Measurements from ENCODE around the gene FLNB. TPM values are rescaled to one million over a fixed set of nuclear protein-coding genes. Genes with fewer than 3 reads are reported as not detected.

FLNB gene
- polyA plus RNA-seq, 3 donors, result 0.47 to 4.0 (median 2.1) TPM

- Histone ChIP-seq H3K4me1 (ENCODE audit: control insufficient read depth in 1 of 2, insufficient read depth in 2 of 2, low read length in 2 of 2) (peaks cover 26 to 30% of the 10 kb centered on the region in 2 donors), H3K4me2 (replicated peaks; ENCODE audit: extremely low read depth, low read length, poor library complexity, severe bottlenecking) (peak overlapping the region; percentile 53), H3K4me3 (replicated peaks in 1 of 3; ENCODE audit: low read depth in 2 of 3, low read length in 3 of 3) (peak overlapping the region in 1 of 3 experiments; percentile 34), H3K9me3 (replicated peaks in 1 of 2; ENCODE audit: control insufficient read depth in 1 of 2, insufficient read depth in 1 of 2, low read length in 2 of 2) (no peaks in the 10 kb centered on the region), H3K27me3 (ENCODE audit: control insufficient read depth in 2 of 2, insufficient read depth in 2 of 2, low read length in 2 of 2) (peaks cover 0 to 8% of the 10 kb centered on the region in 2 donors), H3K27ac (ENCODE audit: low read depth in 1 of 2, low read length in 2 of 2) (no peak overlapping the region), H3K79me2 (ENCODE audit: insufficient read depth, low read length) (no peaks in the 10 kb centered on the region), H2AFZ (ENCODE audit: insufficient read depth, low read depth, low read length, poor library complexity, severe bottlenecking) (peak overlapping the region; percentile 73), H3K36me3 (replicated peaks in 1 of 2; ENCODE audit: control insufficient read depth in 1 of 2, insufficient read depth in 2 of 2, low read length in 2 of 2) (peaks cover 0 to 18% of the 10 kb centered on the region in 2 donors), H3K9ac (ENCODE audit: insufficient read depth, low read length, poor library complexity, severe bottlenecking) (no peak overlapping the region), H4K20me1 (ENCODE audit: insufficient read depth, low read length) (no peaks in the 10 kb centered on the region)
- DNase-seq, result no peak
- peak overlapping the region in 1 of 7 donors; percentile 25 for H3K27ac Mint-ChIP-seq
- H3K4me1 Mint-ChIP-seq, result peaks cover 31% of the 10 kb centered on the region
- intact Hi-C loops (cut with micrococcal nuclease), result no loop called here
- peaks cover 19 to 29% of the 10 kb centered on the region in 2 donors for H3K36me3 Mint-ChIP-seq
- peaks cover 0 to 2% (median 0%) of the 10 kb centered on the region in 7 donors for H3K9me3 Mint-ChIP-seq
- H3K27me3 Mint-ChIP-seq (ENCODE audit: low read depth in 3 of 3), result peaks cover 10 to 19% (median 13%) of the 10 kb centered on the region in 3 donors
- no peak for TF ChIP-seq CTCF (IDR thresholded peaks at IDR 0.05)
- no CpG with 5 or more reads among the region's 3 CpGs for WGBS (ENCODE audit: insufficient coverage)
- peak overlapping the region in 1 of 2 donors; percentile 53 for H3K4me3 Mint-ChIP-seq
Measured at GRCh38 chr3:58175187-58175436, 166.9 kb downstream of the FLNB start.

GRCh38 chr3:58175437-58176184 lies 167.4 kb downstream of the FLNB start:
- Mint-ChIP-seq H3K36me3 (peaks cover 14 to 24% of the 10 kb centered on the region in 2 donors), H3K4me3 (peak overlapping the region; percentile 53 to 71), H3K9me3 (peaks cover 0 to 2% (median 0%) of the 10 kb centered on the region in 7 donors), H3K27me3 (ENCODE audit: low read depth in 3 of 3) (peaks cover 10 to 19% (median 13%) of the 10 kb centered on the region in 3 donors), H3K4me1 (peaks cover 31% of the 10 kb centered on the region), H3K27ac (peak overlapping the region in 1 of 7 donors; percentile 25)
- WGBS (ENCODE audit: insufficient coverage), result 9% methylated on average over 6 of the region's 18 CpGs
- Histone ChIP-seq H3K27ac (ENCODE audit: low read depth in 1 of 2, low read length in 2 of 2) (no peak overlapping the region), H3K4me2 (replicated peaks; ENCODE audit: extremely low read depth, low read length, poor library complexity, severe bottlenecking) (peak overlapping the region; percentile 53), H3K27me3 (ENCODE audit: control insufficient read depth in 2 of 2, insufficient read depth in 2 of 2, low read length in 2 of 2) (peaks cover 0 to 8% of the 10 kb centered on the region in 2 donors), H3K4me3 (replicated peaks in 1 of 3; ENCODE audit: low read depth in 2 of 3, low read length in 3 of 3) (peak overlapping the region in 1 of 3 experiments; percentile 34), H2AFZ (ENCODE audit: insufficient read depth, low read depth, low read length, poor library complexity, severe bottlenecking) (peak overlapping the region; percentile 73), H3K36me3 (replicated peaks in 1 of 2; ENCODE audit: control insufficient read depth in 1 of 2, insufficient read depth in 2 of 2, low read length in 2 of 2) (peaks cover 0 to 13% of the 10 kb centered on the region in 2 donors), H4K20me1 (ENCODE audit: insufficient read depth, low read length) (no peaks in the 10 kb centered on the region), H3K9me3 (replicated peaks in 1 of 2; ENCODE audit: control insufficient read depth in 1 of 2, insufficient read depth in 1 of 2, low read length in 2 of 2) (no peaks in the 10 kb centered on the region), H3K9ac (ENCODE audit: insufficient read depth, low read length, poor library complexity, severe bottlenecking) (no peak overlapping the region), H3K4me1 (ENCODE audit: control insufficient read depth in 1 of 2, insufficient read depth in 2 of 2, low read length in 2 of 2) (peaks cover 26 to 30% of the 10 kb centered on the region in 2 donors), H3K79me2 (ENCODE audit: insufficient read depth, low read length) (no peaks in the 10 kb centered on the region)
- intact Hi-C loops (cut with micrococcal nuclease), result no loop called here
- DNase-seq, result no peak
- TF ChIP-seq CTCF (IDR thresholded peaks at IDR 0.05), result no peak
